HFF-Myc (cell line): ENCODE data around the gene DISC1.

Experiments used
- DNase-seq: peaks from one replicate; pipeline ENCODE4 v3.0.0-alpha.2; 2011; ENCODE audit warnings: low read depth; ENCODE audit errors: extremely low read depth
- H3K4me3 ChIP-seq: replicated peaks from 2 replicates; pipeline ENCODE4 v1.5.1; 2011; ENCODE audit warnings: low read depth, mild to moderate bottlenecking, control low read depth, low read length
- CTCF ChIP-seq: IDR thresholded peaks from 2 replicates; pipeline ENCODE4 v1.5.1; 2012; ENCODE audit warnings: mild to moderate bottlenecking, low read depth, low read length, control low read depth; ENCODE audit errors: missing control alignments

The DISC1 gene

GRCh38 chr1:231792634-231793033 lies 166.0 kb downstream of the DISC1 start:
- no peak overlapping the region for H3K4me3 ChIP-seq
- no peak for TF ChIP-seq CTCF
- DNase-seq, result no peak

- DNase-seq, result no peak
- no peak overlapping the region for H3K4me3 ChIP-seq
- TF ChIP-seq CTCF, result no peak
Observed at GRCh38 chr1:231793893-231794292, 167.3 kb downstream of the DISC1 start.

GRCh38 chr1:231796141-231796540 lies 169.6 kb downstream of the DISC1 start:
- TF ChIP-seq CTCF, result no peak
- DNase-seq, result no peak
- H3K4me3 ChIP-seq, result no peak overlapping the region

GRCh38 chr1:231799363-231799986 lies 172.9 kb downstream of the DISC1 start:
- TF ChIP-seq CTCF, result no peak
- no peak for DNase-seq
- H3K4me3 ChIP-seq, result no peak overlapping the region

- TF ChIP-seq CTCF, result no peak
- H3K4me3 ChIP-seq, result no peak overlapping the region
- no peak for DNase-seq
Observed at GRCh38 chr1:231800108-231800507, 173.5 kb downstream of the DISC1 start.

- TF ChIP-seq CTCF, result no peak
- no peak overlapping the region for H3K4me3 ChIP-seq
- DNase-seq, result no peak
Observed at GRCh38 chr1:231801042-231801585, 174.5 kb downstream of the DISC1 start.

- H3K4me3 ChIP-seq, result no peak overlapping the region
- DNase-seq, result no peak
- TF ChIP-seq CTCF, result no peak
Observed at GRCh38 chr1:231803353-231803752, 176.8 kb downstream of the DISC1 start.
